H1 (cell line): Measurements from ENCODE around the gene NELL1. TPM values are rescaled to one million over a fixed set of nuclear protein-coding genes. Genes with fewer than 3 reads are reported as not detected.

Experiments
- CTCF ChIA-PET: fragments of 300-600 bp; sonication (Branson Sonifier 250); formaldehyde crosslinking; loops from one replicate; lab custom pipeline; 2021; ENCODE audit not compliant: partially characterized antibody; lab: Charles Lee
- POLR2A ChIA-PET: fragments of 300-600 bp; sonication (Branson Sonifier 250); formaldehyde crosslinking; loops from one replicate; lab custom pipeline; 2021; ENCODE audit warnings: inconsistent platforms; ENCODE audit not compliant: partially characterized antibody; lab: Charles Lee
- DNase-seq, 2 experiments: peaks; one replicate each; pipeline versions ENCODE4 v3.0.0 to v3.0.0-alpha.2; 2010 to 2022; ENCODE audit warnings: low spot score in 2 of 2, low read depth in 1 of 2, mixed read lengths in 1 of 2
- FAIRE-seq: peaks from 2 replicates; lab custom pipeline; 2011; peaks lifted over from hg19 to GRCh38; lab: Jason Lieb, UNC
- H2AFZ ChIP-seq: 2 replicates; pipeline ENCODE4 v1.8.1; 2012; ENCODE audit warnings: low read length, inconsistent platforms
- H2AK5ac ChIP-seq: 2 replicates; pipeline ENCODE4 v1.6.1; 2013; ENCODE audit warnings: low read depth, low read length
- H2BK120ac ChIP-seq: replicated peaks from 2 replicates; pipeline ENCODE3; 2013; ENCODE audit warnings: low read depth, low read length, inconsistent platforms
- H2BK12ac ChIP-seq: 2 replicates; pipeline ENCODE4 v1.6.1; 2013; ENCODE audit warnings: low read depth, low read length
- H2BK15ac ChIP-seq: 2 replicates; pipeline ENCODE4 v1.6.1; 2013; ENCODE audit warnings: low read length
- H2BK20ac ChIP-seq: 2 replicates; pipeline ENCODE4 v1.6.1; 2013; ENCODE audit warnings: low read length
- H2BK5ac ChIP-seq: 2 replicates; pipeline ENCODE4 v1.6.1; 2013; ENCODE audit warnings: low read depth, low read length
- H3K14ac ChIP-seq: 2 replicates; pipeline ENCODE4 v1.6.1; 2013; ENCODE audit warnings: inconsistent platforms; ENCODE audit not compliant: insufficient read length
- H3K18ac ChIP-seq: 2 replicates; pipeline ENCODE4 v1.6.1; 2013; ENCODE audit warnings: low read length; ENCODE audit errors: extremely low read depth
- H3K23ac ChIP-seq: 2 replicates; pipeline ENCODE4 v1.6.1; 2013; ENCODE audit warnings: inconsistent platforms; ENCODE audit not compliant: insufficient read length
- H3K23me2 ChIP-seq: 2 replicates; pipeline ENCODE4 v1.6.1; 2013; ENCODE audit warnings: low read depth, low read length
- H3K27ac ChIP-seq: 2 replicates; pipeline ENCODE4 v1.6.1; 2011; ENCODE audit warnings: low read depth, low read length, inconsistent platforms
- H3K27me3 ChIP-seq, 4 experiments: replicated peaks in 1 of 4; 1 replicate in 1 of 4; 2 replicates in 3 of 4; pipeline versions ENCODE4 v1.6.1 to v1.8.1; 2011 to 2013; ENCODE audit warnings: low read length in 3 of 4, mild to moderate bottlenecking in 3 of 4, inconsistent platforms in 2 of 4, mixed read lengths in 2 of 4, moderate library complexity in 1 of 4; ENCODE audit not compliant: control insufficient read depth in 3 of 4, insufficient read depth in 3 of 4; ENCODE audit errors: extremely low read depth in 1 of 4
- H3K36me3 ChIP-seq, 4 experiments: 2 replicates each; pipeline versions ENCODE4 v1.6.1 to v1.8.1; 2011 to 2013; ENCODE audit warnings: mild to moderate bottlenecking in 4 of 4, low read length in 3 of 4, moderate library complexity in 2 of 4, control low read depth in 1 of 4, inconsistent platforms in 1 of 4; ENCODE audit not compliant: insufficient read depth in 4 of 4, control insufficient read depth in 2 of 4
- H3K4ac ChIP-seq: replicated peaks from 2 replicates; pipeline ENCODE3; 2013; ENCODE audit warnings: low read length, low read depth, mixed read lengths, inconsistent platforms; ENCODE audit not compliant: insufficient read length
- H3K4me1 ChIP-seq, 4 experiments: replicated peaks in 1 of 4; 1 replicate in 1 of 4; 2 replicates in 3 of 4; pipeline versions ENCODE4 v1.6.1 to v1.8.1; 2011 to 2013; ENCODE audit warnings: low read length in 3 of 4, inconsistent platforms in 2 of 4, mixed read lengths in 1 of 4; ENCODE audit not compliant: insufficient read depth in 4 of 4, control insufficient read depth in 3 of 4
- H3K4me2 ChIP-seq, 2 experiments: 2 replicates each; pipeline versions ENCODE4 v1.6.1 to v1.8.1; 2011 to 2013; ENCODE audit warnings: low read depth in 2 of 2, low read length in 2 of 2, control low read depth in 1 of 2, inconsistent platforms in 1 of 2, mild to moderate bottlenecking in 1 of 2; ENCODE audit not compliant: insufficient read depth in 1 of 2
- H3K4me3 ChIP-seq, 4 experiments: fragments of 200-600, 300-600 bp in 1 of 4; sonication (generic), shearing (Covaris generic), sonication (Bioruptor Twin) in 1 of 4; 2 replicates each; pipeline versions ENCODE4 v1.5.1 to v1.8.1; 2011 to 2016; ENCODE audit warnings: low read length in 4 of 4, low read depth in 3 of 4, control low read depth in 2 of 4, inconsistent platforms in 2 of 4, mild to moderate bottlenecking in 2 of 4, mixed read lengths in 1 of 4, moderate library complexity in 1 of 4; ENCODE audit not compliant: insufficient read depth in 2 of 4; ENCODE audit errors: extremely low read depth in 1 of 4
- H3K56ac ChIP-seq: replicated peaks from 2 replicates; pipeline ENCODE3; 2013; ENCODE audit warnings: low read depth, mild to moderate bottlenecking, mixed read lengths, low read length, inconsistent platforms; ENCODE audit not compliant: insufficient read length
- H3K79me1 ChIP-seq: 2 replicates; pipeline ENCODE4 v1.6.1; 2013; ENCODE audit warnings: low read depth, low read length, control low read depth
- H3K79me2 ChIP-seq, 2 experiments: 2 replicates each; pipeline versions ENCODE4 v1.6.1 to v1.8.1; 2012 to 2013; ENCODE audit warnings: low read length in 2 of 2, mild to moderate bottlenecking in 2 of 2, inconsistent platforms in 1 of 2; ENCODE audit not compliant: insufficient read depth in 2 of 2, control insufficient read depth in 1 of 2
- H3K9ac ChIP-seq, 4 experiments: replicated peaks in 1 of 4; 1 replicate in 1 of 4; 2 replicates in 3 of 4; pipeline versions ENCODE4 v1.6.1 to v1.8.1; 2011 to 2013; ENCODE audit warnings: low read depth in 3 of 4, low read length in 3 of 4, control low read depth in 2 of 4, mild to moderate bottlenecking in 2 of 4, moderate library complexity in 2 of 4, inconsistent platforms in 1 of 4; ENCODE audit errors: extremely low read depth in 1 of 4
- H3K9me3 ChIP-seq, 2 experiments: 2 replicates each; pipeline versions ENCODE4 v1.6.1 to v1.8.1; 2012 to 2013; ENCODE audit warnings: mild to moderate bottlenecking in 2 of 2, moderate library complexity in 2 of 2, control low read depth in 1 of 2, inconsistent platforms in 1 of 2, low read depth in 1 of 2, low read length in 1 of 2, mixed read lengths in 1 of 2; ENCODE audit not compliant: insufficient read depth in 2 of 2
- H4K20me1 ChIP-seq, 2 experiments: replicated peaks in 1 of 2; 2 replicates each; pipeline versions ENCODE3 to v1.8.1; 2011 to 2013; ENCODE audit warnings: inconsistent platforms in 2 of 2, low read length in 2 of 2, mild to moderate bottlenecking in 1 of 2; ENCODE audit not compliant: insufficient read depth in 2 of 2, control insufficient read depth in 1 of 2
- H4K5ac ChIP-seq: 2 replicates; pipeline ENCODE4 v1.6.1; 2013; ENCODE audit warnings: low read length, low read depth, mixed read lengths, inconsistent platforms; ENCODE audit not compliant: insufficient read length
- H4K8ac ChIP-seq: 2 replicates; pipeline ENCODE4 v1.8.0; 2013; ENCODE audit warnings: mild to moderate bottlenecking, moderate library complexity, low read length, inconsistent platforms; ENCODE audit not compliant: insufficient read depth; ENCODE audit errors: extremely low read depth
- H4K91ac ChIP-seq: replicated peaks from 2 replicates; pipeline ENCODE3; 2013; ENCODE audit warnings: low read length, mixed read lengths, inconsistent platforms; ENCODE audit not compliant: insufficient read length
- ATF3 ChIP-seq: IDR thresholded peaks from 2 replicates; pipeline ENCODE4 v1.6.1; 2011; ENCODE audit warnings: low read depth, mild to moderate bottlenecking, low read length; ENCODE audit not compliant: insufficient read depth
- CHD2 ChIP-seq: IDR thresholded peaks from 2 replicates; pipeline ENCODE4 v1.6.1; 2012; ENCODE audit warnings: low read length, improper control_type of control experiment
- CREB1 ChIP-seq: IDR thresholded peaks from 2 replicates; pipeline ENCODE4 v1.6.1; 2012; ENCODE audit warnings: inconsistent platforms
- EGR1 ChIP-seq: IDR thresholded peaks from 2 replicates; pipeline ENCODE4 v1.6.1; 2011; ENCODE audit warnings: low read depth, low read length, borderline replicate concordance
- GTF2F1 ChIP-seq: IDR thresholded peaks from 2 replicates; pipeline ENCODE4 v1.6.1; 2012; ENCODE audit warnings: low read depth, low read length, improper control_type of control experiment, borderline replicate concordance
- JUN ChIP-seq: IDR thresholded peaks from 2 replicates; pipeline ENCODE4 v1.6.1; 2011; ENCODE audit warnings: low read depth, mild to moderate bottlenecking, improper control_type of control experiment, low read length
- KDM4A ChIP-seq: IDR thresholded peaks from one replicate; pipeline ENCODE4 v1.7.1; 2012; ENCODE audit warnings: low read depth, mild to moderate bottlenecking, moderate library complexity, low read length, inconsistent platforms; ENCODE audit not compliant: severe bottlenecking
- NANOG ChIP-seq: IDR thresholded peaks from 2 replicates; pipeline ENCODE4 v1.6.1; 2011; ENCODE audit warnings: low read length, low read depth, mild to moderate bottlenecking, inconsistent platforms; ENCODE audit not compliant: insufficient read depth, poor library complexity, severe bottlenecking
- POLR2AphosphoS5 ChIP-seq: IDR thresholded peaks from 2 replicates; pipeline ENCODE4 v1.6.1; 2011; ENCODE audit warnings: low read depth, low read length
- POU5F1 ChIP-seq: IDR thresholded peaks from 2 replicates; pipeline ENCODE4 v1.6.1; 2011; ENCODE audit warnings: low read depth, mild to moderate bottlenecking, low read length, moderate library complexity
- RFX5 ChIP-seq: IDR thresholded peaks from 2 replicates; pipeline ENCODE4 v1.6.1; 2011; ENCODE audit warnings: low read depth, low read length, improper control_type of control experiment, borderline replicate concordance
- SP2 ChIP-seq: IDR thresholded peaks from 2 replicates; pipeline ENCODE4 v1.6.1; 2012; ENCODE audit warnings: mild to moderate bottlenecking, low read length, inconsistent platforms
- SRF ChIP-seq: IDR thresholded peaks from 2 replicates; pipeline ENCODE4 v1.6.1; 2011; ENCODE audit warnings: mild to moderate bottlenecking, low read depth, low read length, moderate library complexity
- SUZ12 ChIP-seq: fragments of 200-600 bp; sonication (generic); IDR thresholded peaks from 2 replicates; pipeline ENCODE4 v1.6.1; 2012; ENCODE audit warnings: mild to moderate bottlenecking, inconsistent platforms, low read length, moderate library complexity, mixed read lengths
- TBP ChIP-seq: IDR thresholded peaks from 2 replicates; pipeline ENCODE4 v1.6.1; 2011; ENCODE audit warnings: low read depth, low read length, improper control_type of control experiment
- TEAD4 ChIP-seq: IDR thresholded peaks from 2 replicates; pipeline ENCODE4 v1.6.1; 2012; ENCODE audit warnings: low read depth, low read length, inconsistent platforms, mixed read lengths
- polyA plus RNA-seq, 7 experiments: library from polyadenylated mRNA; depleted of rRNA in 3 of 7; stranded (reverse) in 5 of 7; unstranded in 2 of 7; fragments of >200 nt in 5 of 7; fragments of 200-250 nt in 2 of 7; gene quantifications; 1 replicate in 5 of 7; 2 replicates in 1 of 7; 4 replicates in 1 of 7; pipeline versions ENCODE4 v1.2.1 to v1.2.3, GENCODE V29; 2011 to 2013; ENCODE audit warnings: missing spikeins in 2 of 7, mixed read lengths in 2 of 7
- total RNA-seq: library from RNA; stranded (reverse); fragmentation: NEBNext Ultra II Directional; extraction: Animal tissue kit (Norgen Biotek cat#: 25700); gene quantifications from 2 replicates; pipeline ENCODE4 v1.2.1, GENCODE V29; 2021

NELL1 gene
- total and polyA plus RNA-seq, 2 of the 8 experiments (the other 6 are each of a cell fraction or from before 2014, with no cell fraction given): 0.21 TPM; not detected in 1

DNA sequence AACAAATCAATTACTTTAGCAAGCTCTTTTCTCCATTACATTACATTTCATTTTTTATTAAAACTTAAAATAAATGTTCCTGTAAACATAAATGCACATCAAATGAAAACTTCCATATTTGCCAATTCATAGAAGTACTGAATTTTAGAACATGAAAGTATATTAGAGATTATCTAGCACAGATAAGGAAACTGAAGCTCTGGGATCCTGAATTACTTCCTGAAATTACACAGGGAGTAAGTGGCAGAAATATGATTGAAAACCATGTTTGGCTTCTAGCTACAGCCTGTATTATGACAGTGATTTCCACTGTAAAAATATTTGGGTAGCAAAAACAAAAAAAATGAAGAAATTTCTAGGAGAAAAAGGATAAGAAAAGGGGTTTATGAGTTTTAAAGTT lies 387.3 kb downstream of the NELL1 start:
- peaks cover 0 to 3% (median 0%) of the 10 kb centered on the region in 4 experiments; a peak in 1 of 7 replicates for H3K4me1 ChIP-seq
- no peak overlapping the region for H3K4me3 ChIP-seq
- H2AFZ ChIP-seq: no peak overlapping the region
- no peak overlapping the region for H2AK5ac ChIP-seq
- H3K79me2 ChIP-seq: no peaks in the 10 kb centered on the region
- H3K18ac ChIP-seq: no peak overlapping the region
- DNase-seq: no peak
- no peaks in the 10 kb centered on the region for H3K23me2 ChIP-seq
- no peak for FAIRE-seq
- H3K56ac ChIP-seq: no peak overlapping the region
- H4K91ac ChIP-seq: no peak overlapping the region
- H3K79me1 ChIP-seq: no peaks in the 10 kb centered on the region
- POLR2A ChIA-PET: no interaction called here
- no peak overlapping the region for H3K4ac ChIP-seq
- H4K8ac ChIP-seq: no peak overlapping the region
- no peak overlapping the region for H2BK120ac ChIP-seq
- H3K27me3 ChIP-seq: no peaks in the 10 kb centered on the region
- H2BK15ac ChIP-seq: no peak overlapping the region
- H4K20me1 ChIP-seq: no peaks in the 10 kb centered on the region
- no peaks in the 10 kb centered on the region for H3K36me3 ChIP-seq
- H3K9ac ChIP-seq: no peak overlapping the region
- no peak overlapping the region for H3K23ac ChIP-seq
- no peak overlapping the region for H2BK5ac ChIP-seq
- H2BK20ac ChIP-seq: no peak overlapping the region
- H3K14ac ChIP-seq: no peak overlapping the region
- H4K5ac ChIP-seq: no peak overlapping the region
- CTCF ChIA-PET: interaction anchor here (1.2 to 1.3 kb wide), 2 partner anchors 10 to 183 kb away, joined by 4 to 5 read pairs; no protein-coding TSS in a partner anchor
- no peaks in the 10 kb centered on the region for H3K9me3 ChIP-seq
- H3K27ac ChIP-seq: no peak overlapping the region
- H3K4me2 ChIP-seq: no peak overlapping the region
- no peak overlapping the region for H2BK12ac ChIP-seq
- TF ChIP-seq KDM4A (no peak), NANOG (no peak), POU5F1 (no peak), GTF2F1 (no peak), CREB1 (no peak), EGR1 (no peak), CHD2 (no peak), TEAD4 (no peak), TBP (no peak), ATF3 (no peak), SP2 (no peak), SUZ12 (no peak), JUN (no peak), POLR2AphosphoS5 (no peak), RFX5 (no peak), SRF (no peak)
